HEK293 (cell line): ENCODE results near the gene C4orf50.

Experiments used
- GFI1B ChIP-seq: fragments of 450-650 bp; formaldehyde crosslinking; IDR thresholded peaks from 2 replicates; pipeline ENCODE4 v1.5.1; 2016; ENCODE audit warnings: missing biosample characterization, missing genetic modification characterization
- MYNN ChIP-seq: fragments of 450-650 bp; formaldehyde crosslinking; IDR thresholded peaks from 2 replicates; pipeline ENCODE4 v1.5.1; 2016; ENCODE audit warnings: missing biosample characterization, missing genetic modification characterization, borderline replicate concordance
- ZBTB20 ChIP-seq: fragments of 450-650 bp; formaldehyde crosslinking; IDR thresholded peaks from 2 replicates; pipeline ENCODE4 v1.5.1; 2016; ENCODE audit warnings: missing biosample characterization, missing genetic modification characterization
- ZNF274 ChIP-seq, 2 experiments: fragments of 200-500 bp in 1 of 2; fragments of 450-650 bp in 1 of 2; sonication (Bioruptor generic) in 1 of 2; formaldehyde crosslinking in 1 of 2; IDR thresholded peaks; 2 replicates each; pipeline versions ENCODE4 v1.5.1 to v1.6.1; 2014 to 2016; ENCODE audit warnings: borderline replicate concordance in 1 of 2, inconsistent platforms in 1 of 2, low read length in 1 of 2, missing biosample characterization in 1 of 2, missing genetic modification characterization in 1 of 2
- ZNF302 ChIP-seq: fragments of 450-650 bp; formaldehyde crosslinking; IDR thresholded peaks from 2 replicates; pipeline ENCODE4 v1.5.1; 2016; ENCODE audit warnings: missing biosample characterization, missing genetic modification characterization, low read depth
- TF ChIP-seq, protein P1 (sequence below): fragments of 450-650 bp; formaldehyde crosslinking; IDR thresholded peaks from 2 replicates; pipeline ENCODE4 v1.5.1; 2016; ENCODE audit warnings: missing biosample characterization, missing genetic modification characterization
- TF ChIP-seq, protein P2 (sequence below): fragments of 450-650 bp; formaldehyde crosslinking; IDR thresholded peaks from 2 replicates; pipeline ENCODE4 v1.5.1; 2017; ENCODE audit warnings: missing biosample characterization, mild to moderate bottlenecking, missing genetic modification characterization, moderate library complexity
- TF ChIP-seq, protein P3 (sequence below): fragments of 450-650 bp; formaldehyde crosslinking; IDR thresholded peaks from 2 replicates; pipeline ENCODE4 v1.5.1; 2016; ENCODE audit warnings: missing biosample characterization, missing genetic modification characterization
- TF ChIP-seq, protein P4 (sequence below): fragments of 450-650 bp; formaldehyde crosslinking; IDR thresholded peaks from 2 replicates; pipeline ENCODE4 v1.5.1; 2016; ENCODE audit warnings: missing biosample characterization, missing genetic modification characterization, low read depth

DNA sequence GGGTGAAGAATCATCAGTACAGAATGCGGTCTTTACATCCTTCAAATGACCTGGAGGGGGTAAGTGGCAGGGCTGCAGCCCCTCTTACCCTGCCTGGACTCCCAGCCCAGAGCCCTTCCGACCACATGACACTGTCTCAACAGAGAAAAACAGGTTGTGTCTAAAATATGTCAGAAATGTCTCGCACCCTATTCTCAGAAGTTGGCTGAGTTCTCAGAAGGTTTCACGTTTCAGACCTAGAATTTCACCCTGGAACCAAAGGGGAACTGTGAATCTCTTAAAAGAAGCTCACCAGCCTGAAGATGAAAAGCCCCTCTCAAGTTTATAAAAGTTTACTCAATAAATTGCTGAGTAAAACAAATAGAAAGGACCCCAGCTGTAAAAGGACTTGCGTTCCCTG, 118.3 kb downstream of the C4orf50 start:
- TF ChIP-seq, protein P1, sequence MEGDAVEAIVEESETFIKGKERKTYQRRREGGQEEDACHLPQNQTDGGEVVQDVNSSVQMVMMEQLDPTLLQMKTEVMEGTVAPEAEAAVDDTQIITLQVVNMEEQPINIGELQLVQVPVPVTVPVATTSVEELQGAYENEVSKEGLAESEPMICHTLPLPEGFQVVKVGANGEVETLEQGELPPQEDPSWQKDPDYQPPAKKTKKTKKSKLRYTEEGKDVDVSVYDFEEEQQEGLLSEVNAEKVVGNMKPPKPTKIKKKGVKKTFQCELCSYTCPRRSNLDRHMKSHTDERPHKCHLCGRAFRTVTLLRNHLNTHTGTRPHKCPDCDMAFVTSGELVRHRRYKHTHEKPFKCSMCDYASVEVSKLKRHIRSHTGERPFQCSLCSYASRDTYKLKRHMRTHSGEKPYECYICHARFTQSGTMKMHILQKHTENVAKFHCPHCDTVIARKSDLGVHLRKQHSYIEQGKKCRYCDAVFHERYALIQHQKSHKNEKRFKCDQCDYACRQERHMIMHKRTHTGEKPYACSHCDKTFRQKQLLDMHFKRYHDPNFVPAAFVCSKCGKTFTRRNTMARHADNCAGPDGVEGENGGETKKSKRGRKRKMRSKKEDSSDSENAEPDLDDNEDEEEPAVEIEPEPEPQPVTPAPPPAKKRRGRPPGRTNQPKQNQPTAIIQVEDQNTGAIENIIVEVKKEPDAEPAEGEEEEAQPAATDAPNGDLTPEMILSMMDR (tag by site-specific recombination), result no peak
- TF ChIP-seq MYNN (tag by site-specific recombination), result no peak
- no peak for TF ChIP-seq ZNF302 (tag by site-specific recombination)
- no peak for TF ChIP-seq ZBTB20 (tag by site-specific recombination)
- TF ChIP-seq, protein P2, sequence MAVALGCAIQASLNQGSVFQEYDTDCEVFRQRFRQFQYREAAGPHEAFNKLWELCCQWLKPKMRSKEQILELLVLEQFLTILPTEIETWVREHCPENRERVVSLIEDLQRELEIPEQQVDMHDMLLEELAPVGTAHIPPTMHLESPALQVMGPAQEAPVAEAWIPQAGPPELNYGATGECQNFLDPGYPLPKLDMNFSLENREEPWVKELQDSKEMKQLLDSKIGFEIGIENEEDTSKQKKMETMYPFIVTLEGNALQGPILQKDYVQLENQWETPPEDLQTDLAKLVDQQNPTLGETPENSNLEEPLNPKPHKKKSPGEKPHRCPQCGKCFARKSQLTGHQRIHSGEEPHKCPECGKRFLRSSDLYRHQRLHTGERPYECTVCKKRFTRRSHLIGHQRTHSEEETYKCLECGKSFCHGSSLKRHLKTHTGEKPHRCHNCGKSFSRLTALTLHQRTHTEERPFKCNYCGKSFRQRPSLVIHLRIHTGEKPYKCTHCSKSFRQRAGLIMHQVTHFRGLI (tag by site-specific recombination), result no peak
- TF ChIP-seq GFI1B (tag by site-specific recombination), result no peak
- no peak for TF ChIP-seq ZNF274 (IDR thresholded peaks at IDR 0.05; ENCODE audit: low read length)
- no peak for TF ChIP-seq ZNF274 (tag by site-specific recombination; IDR thresholded peaks at IDR 0.05; ENCODE audit: borderline replicate concordance)
- TF ChIP-seq, protein P3, sequence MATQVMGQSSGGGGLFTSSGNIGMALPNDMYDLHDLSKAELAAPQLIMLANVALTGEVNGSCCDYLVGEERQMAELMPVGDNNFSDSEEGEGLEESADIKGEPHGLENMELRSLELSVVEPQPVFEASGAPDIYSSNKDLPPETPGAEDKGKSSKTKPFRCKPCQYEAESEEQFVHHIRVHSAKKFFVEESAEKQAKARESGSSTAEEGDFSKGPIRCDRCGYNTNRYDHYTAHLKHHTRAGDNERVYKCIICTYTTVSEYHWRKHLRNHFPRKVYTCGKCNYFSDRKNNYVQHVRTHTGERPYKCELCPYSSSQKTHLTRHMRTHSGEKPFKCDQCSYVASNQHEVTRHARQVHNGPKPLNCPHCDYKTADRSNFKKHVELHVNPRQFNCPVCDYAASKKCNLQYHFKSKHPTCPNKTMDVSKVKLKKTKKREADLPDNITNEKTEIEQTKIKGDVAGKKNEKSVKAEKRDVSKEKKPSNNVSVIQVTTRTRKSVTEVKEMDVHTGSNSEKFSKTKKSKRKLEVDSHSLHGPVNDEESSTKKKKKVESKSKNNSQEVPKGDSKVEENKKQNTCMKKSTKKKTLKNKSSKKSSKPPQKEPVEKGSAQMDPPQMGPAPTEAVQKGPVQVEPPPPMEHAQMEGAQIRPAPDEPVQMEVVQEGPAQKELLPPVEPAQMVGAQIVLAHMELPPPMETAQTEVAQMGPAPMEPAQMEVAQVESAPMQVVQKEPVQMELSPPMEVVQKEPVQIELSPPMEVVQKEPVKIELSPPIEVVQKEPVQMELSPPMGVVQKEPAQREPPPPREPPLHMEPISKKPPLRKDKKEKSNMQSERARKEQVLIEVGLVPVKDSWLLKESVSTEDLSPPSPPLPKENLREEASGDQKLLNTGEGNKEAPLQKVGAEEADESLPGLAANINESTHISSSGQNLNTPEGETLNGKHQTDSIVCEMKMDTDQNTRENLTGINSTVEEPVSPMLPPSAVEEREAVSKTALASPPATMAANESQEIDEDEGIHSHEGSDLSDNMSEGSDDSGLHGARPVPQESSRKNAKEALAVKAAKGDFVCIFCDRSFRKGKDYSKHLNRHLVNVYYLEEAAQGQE (tag by site-specific recombination), result no peak
- TF ChIP-seq, protein P4, sequence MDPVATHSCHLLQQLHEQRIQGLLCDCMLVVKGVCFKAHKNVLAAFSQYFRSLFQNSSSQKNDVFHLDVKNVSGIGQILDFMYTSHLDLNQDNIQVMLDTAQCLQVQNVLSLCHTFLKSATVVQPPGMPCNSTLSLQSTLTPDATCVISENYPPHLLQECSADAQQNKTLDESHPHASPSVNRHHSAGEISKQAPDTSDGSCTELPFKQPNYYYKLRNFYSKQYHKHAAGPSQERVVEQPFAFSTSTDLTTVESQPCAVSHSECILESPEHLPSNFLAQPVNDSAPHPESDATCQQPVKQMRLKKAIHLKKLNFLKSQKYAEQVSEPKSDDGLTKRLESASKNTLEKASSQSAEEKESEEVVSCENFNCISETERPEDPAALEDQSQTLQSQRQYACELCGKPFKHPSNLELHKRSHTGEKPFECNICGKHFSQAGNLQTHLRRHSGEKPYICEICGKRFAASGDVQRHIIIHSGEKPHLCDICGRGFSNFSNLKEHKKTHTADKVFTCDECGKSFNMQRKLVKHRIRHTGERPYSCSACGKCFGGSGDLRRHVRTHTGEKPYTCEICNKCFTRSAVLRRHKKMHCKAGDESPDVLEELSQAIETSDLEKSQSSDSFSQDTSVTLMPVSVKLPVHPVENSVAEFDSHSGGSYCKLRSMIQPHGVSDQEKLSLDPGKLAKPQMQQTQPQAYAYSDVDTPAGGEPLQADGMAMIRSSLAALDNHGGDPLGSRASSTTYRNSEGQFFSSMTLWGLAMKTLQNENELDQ, result no peak
